ENCODE measurements around the gene ASCC3.

Gene ASCC3

DNA sequence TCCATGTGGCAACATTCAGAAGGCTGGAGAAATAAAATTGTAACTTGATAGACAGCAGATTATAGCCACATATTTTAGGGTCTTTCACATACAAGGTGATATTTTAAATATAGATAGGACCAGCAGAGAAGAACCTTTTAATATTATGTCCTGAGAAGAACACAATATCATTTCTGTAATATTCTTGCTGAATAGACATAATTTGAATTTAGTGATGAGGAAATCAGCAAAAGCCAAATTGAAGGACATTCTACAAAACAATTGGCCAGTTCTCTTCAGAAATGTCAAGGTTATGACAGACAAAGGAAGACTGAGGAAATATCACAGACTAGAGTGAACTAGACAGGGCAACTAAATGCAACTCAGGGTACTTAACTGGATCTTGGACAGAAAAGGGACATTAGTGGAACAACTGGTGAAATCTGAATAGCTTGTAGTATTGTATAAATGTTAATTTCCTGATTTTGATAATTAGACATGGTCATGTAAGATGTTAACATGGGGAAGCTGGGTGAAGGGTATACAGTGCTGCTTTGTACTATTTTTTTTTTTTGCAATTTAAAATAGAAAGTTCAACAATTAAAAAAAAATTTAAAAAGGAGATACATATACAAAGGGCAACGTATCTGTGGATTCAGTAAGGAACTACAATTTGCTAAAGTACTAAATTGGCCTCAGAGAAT is 281.9 kb downstream of the ASCC3 start:
- no peak for DNase-seq (ENCODE audit: low read depth in 2 of 2)

GRCh38 chr6:100595456-100595855 is 285.7 kb downstream of the ASCC3 start:
- DNase-seq (ENCODE audit: low read depth in 2 of 2) = no peak

GRCh38 chr6:100593522-100593921 is 287.6 kb downstream of the ASCC3 start:
- no peak for DNase-seq (ENCODE audit: low read depth in 2 of 2)

GRCh38 chr6:100592929-100593328 is 288.2 kb downstream of the ASCC3 start:
- DNase-seq (ENCODE audit: low read depth in 2 of 2) = no peak

DNA sequence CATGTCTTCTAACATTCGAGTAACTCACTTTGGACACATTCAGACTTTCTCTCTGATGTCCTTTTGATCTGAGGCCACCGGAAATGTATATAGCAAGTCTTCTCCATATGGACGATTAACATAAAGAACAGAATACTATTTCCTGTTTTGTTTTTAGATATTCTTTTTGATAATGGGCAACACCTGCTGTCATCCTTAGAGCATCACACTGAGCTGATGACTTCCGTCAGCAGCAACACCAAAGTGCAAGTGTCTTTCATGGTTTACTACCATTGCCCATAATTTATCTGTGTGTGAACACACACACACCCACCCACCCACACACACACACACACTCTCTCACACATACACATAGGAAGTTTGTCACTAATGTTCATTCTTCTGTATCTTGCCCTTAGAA is 303.7 kb downstream of the ASCC3 start:
- DNase-seq (ENCODE audit: low read depth in 2 of 2) = no peak

DNA sequence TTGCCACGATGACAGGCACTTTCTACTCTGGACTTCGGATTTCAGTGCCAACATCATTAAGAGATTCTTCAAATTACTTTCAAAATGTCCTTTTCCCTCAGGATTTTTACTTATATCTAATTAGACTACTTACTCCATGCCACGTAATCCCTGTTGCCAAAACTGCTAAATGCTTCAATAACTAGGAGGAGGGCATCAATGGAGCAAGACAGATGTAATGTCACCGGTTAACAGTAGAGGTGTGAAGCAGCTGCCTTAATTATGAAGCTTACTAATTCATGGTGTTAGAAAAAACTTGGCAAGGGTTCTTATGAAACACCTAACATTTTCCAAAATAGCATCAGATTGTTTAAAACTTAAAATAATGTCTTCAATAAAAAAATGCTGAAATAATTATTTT is 305.2 kb downstream of the ASCC3 start:
- DNase-seq (ENCODE audit: low read depth in 2 of 2) = no peak

DNA sequence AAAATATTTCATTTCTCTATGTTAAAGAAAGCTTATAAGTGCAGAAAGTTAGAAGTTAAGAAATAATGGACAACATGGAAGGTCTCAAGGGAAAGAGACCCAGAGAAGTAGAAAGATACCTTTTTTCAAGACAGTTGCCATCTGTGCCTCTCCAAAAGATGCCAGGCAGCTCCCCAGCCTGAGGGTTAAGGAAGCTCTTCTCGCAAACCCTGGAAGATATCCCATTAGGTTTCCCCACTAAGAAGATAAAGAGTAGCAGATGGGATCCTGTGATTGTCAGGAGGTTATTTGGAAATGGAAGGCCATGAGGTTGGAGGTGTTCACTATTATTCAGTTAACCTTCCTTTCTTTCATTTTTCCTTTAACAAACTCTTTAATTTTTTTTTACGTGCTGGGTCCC is 306.3 kb downstream of the ASCC3 start:
- DNase-seq (ENCODE audit: low read depth in 2 of 2) = no peak

DNA sequence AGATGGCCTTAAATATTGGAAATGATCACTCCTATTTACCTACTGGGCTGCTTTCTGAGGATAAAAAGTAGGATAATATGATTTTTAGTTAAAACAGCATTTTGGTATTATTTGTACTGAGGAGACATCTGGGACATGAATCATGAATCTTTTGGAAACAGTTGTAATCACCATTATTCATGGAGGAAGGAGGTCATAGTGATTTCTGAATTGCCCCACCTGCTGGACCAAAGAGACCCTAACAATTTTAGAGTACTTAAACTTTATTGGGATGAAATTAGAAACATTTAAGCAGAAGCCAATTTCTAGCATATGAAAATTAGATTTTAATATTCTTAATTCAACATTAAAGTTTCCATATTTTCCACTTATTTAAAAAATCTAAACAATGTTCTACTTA is 308.0 kb downstream of the ASCC3 start:
- no peak for DNase-seq (ENCODE audit: low read depth in 2 of 2)

GRCh38 chr6:100568255-100568654 is 312.9 kb downstream of the ASCC3 start:
- no peak for DNase-seq (ENCODE audit: low read depth in 2 of 2)

- no peak for DNase-seq (ENCODE audit: low read depth in 2 of 2)
Measured at GRCh38 chr6:100566563-100566962, 314.6 kb downstream of the ASCC3 start.

DNA sequence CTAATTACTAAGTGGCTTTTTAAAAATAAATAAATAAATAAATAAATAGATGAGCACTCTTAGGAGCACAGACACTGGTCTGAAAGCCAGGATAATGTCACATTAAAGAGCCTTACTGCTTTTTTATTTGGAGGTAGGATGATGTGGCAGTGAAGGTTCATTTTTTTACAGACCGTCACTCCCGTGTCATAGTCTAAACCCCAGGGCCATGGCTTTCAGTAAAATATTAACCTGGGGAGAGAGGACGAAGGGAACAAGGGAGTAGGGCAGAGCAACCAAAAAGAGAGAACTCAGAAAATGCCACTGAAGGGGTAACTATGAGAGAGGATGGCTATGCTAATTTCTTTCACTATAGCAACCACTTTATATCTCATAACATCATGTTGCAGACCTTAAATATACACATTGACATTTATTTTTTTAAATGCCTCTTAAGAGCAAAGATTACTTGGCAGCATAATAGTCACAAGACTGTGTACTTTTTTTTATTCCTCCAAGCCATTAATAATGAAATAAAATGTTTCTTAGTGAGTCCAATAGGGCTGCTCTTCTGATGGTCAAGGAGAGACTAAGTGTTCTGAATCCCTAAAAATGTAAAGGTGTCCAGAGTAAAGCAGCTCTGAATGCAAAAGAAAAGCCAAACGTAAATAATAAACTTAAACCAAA is 315.6 kb downstream of the ASCC3 start:
- DNase-seq (ENCODE audit: low read depth in 2 of 2) = no peak

- DNase-seq (ENCODE audit: low read depth in 2 of 2) = no peak
Measured at GRCh38 chr6:100559859-100560258, 321.3 kb downstream of the ASCC3 start.

DNA sequence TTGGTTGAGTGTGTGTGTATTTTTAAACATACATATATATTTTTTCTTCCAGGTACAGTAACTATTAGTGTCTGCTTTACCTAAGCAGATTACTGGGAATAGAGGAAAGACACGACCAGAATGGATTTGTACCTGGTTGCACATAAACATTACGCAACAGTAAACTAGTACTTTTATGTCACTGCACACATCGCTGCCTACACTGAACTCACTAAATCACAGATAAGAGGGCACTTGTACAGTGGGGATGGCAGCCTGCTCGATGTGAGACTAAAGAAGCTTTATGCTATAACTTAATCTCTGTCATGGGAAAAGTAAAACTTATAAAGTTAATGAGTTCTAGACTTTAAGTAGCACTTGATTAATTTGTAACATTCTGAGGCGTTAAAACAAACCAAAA is 326.9 kb downstream of the ASCC3 start:
- DNase-seq (ENCODE audit: low read depth in 2 of 2) = no peak

DNA sequence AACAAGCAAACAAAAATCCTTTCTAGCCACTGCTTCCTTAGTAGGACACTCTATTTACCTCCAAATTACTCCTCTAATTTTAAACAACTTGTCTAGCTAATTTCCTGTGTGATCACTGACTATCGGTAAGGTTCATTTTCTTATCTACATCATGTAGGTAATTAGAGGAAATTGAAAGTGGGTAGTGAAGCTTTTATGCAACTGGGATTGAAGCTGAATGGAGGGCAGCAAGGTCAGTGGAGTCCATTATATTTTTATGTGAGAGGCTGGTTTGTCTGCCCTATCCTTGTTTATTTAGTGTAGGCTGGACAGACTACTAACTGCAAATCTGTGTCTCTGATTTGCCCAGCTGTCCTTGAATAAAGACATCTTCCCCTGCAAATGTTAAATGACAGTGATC is 327.9 kb downstream of the ASCC3 start:
- DNase-seq (ENCODE audit: low read depth in 2 of 2) = no peak

DNA sequence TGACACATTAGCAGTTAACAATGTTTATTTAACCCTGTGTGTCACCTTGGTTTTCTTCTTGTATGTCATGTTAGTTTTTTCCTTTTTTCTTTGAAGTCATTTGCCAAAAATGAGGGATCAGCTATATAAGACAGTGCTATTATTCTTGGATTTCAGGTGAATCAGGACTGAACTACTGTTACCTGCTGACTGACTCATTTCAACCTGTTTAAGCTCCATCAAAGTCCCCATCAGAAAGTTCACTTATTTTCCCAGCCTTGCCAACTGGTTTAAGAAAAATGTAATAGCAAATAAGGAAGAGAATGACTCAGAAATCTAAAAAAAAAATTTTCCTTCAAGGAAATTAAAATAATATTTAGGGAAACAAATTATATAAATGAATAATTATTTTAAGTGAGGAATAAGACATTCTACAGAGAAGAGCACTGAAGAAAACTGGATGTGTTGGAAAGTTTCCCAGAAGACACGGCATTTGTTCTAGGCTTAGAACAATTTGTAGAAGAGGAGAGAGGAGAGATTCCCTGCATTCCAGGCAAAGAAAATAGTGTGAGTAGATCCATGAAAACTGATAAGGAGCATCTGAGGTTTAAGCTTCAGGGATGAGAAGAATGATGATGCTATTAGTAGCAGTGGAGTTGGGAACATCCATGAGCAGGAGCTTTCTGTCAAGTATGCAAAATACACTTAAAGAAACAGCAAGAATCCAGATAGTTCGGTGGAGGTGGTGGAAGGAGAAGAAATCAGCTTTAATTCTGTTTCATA is 331.5 kb downstream of the ASCC3 start:
- no peak for DNase-seq (ENCODE audit: low read depth in 2 of 2)

GRCh38 chr6:100538086-100538485 is 343.0 kb downstream of the ASCC3 start:
- DNase-seq (ENCODE audit: low read depth in 2 of 2) = no peak

- DNase-seq (ENCODE audit: low read depth in 2 of 2) = no peak
Measured at GRCh38 chr6:100518588-100518987, 362.5 kb downstream of the ASCC3 start.

GRCh38 chr6:100517633-100518032 is 363.5 kb downstream of the ASCC3 start:
- no peak for DNase-seq (ENCODE audit: low read depth in 2 of 2)

DNA sequence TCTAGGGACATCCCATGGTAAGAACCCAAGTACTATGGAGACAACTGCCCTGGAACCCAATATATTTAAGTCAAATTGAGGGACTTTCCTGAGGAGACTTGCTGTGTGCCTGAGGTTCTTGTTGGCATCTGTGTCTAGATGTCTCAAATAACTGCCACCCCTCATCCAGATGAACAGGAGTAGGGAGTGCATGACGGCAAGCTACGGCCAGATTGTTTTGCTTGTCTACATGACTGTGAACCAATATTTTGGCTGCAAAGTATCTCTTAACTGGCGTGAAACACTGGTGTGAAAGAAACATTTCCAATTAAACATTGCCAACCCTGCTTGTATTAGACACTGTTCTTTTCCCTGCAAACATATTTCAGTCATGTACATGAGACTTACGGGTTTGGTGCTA is 364.0 kb downstream of the ASCC3 start:
- DNase-seq (ENCODE audit: low read depth in 2 of 2) = no peak

- DNase-seq (ENCODE audit: low read depth in 2 of 2) = no peak
Measured at GRCh38 chr6:100514660-100515059, 366.5 kb downstream of the ASCC3 start.

- no peak for DNase-seq (ENCODE audit: low read depth in 2 of 2)
Measured at GRCh38 chr6:100512203-100512862, 368.8 kb downstream of the ASCC3 start.

DNA sequence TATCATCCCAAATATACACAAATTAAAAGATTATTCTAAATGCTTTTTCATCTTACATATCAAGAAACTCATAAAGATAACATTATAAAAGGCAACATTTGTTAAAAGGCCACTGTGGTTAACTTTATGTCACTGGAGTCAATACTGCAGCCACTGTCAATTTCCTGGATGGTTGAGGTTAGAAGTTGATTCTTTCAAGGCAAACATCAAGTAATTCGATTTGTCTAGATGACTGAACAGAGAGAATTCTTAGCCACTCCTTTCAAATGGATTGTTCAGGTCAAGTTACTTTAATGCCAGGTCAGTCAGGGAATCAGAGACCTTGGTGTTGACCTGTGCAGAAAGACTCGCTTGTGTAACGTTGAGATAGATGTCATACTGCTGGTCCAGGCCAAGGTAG is 372.0 kb downstream of the ASCC3 start:
- no peak for DNase-seq (ENCODE audit: low read depth in 2 of 2)

GRCh38 chr6:100506651-100507050 is 374.5 kb downstream of the ASCC3 start:
- DNase-seq (ENCODE audit: low read depth in 2 of 2) = no peak
